Fibroblast of villous mesenchyme (primary cell): ENCODE results near the gene SLX4IP. TPM values are rescaled to one million over a fixed set of nuclear protein-coding genes. Genes with fewer than 3 reads are reported as not detected.

Source experiments
- DNase-seq: peaks from one replicate; pipeline ENCODE4 v3.0.0-alpha.2; 2010; ENCODE audit warnings: low read depth
- H3K4me3 ChIP-seq: 2 replicates; pipeline ENCODE4 v1.5.1; 2011; ENCODE audit warnings: low read depth, mild to moderate bottlenecking, low read length
- CTCF ChIP-seq: IDR thresholded peaks from 2 replicates; pipeline ENCODE4 v1.5.1; 2012; ENCODE audit warnings: low read depth, mild to moderate bottlenecking, low read length; ENCODE audit not compliant: insufficient read depth
- total RNA-seq: library from RNA; depleted of rRNA; stranded (reverse); fragments of >200 nt; gene quantifications from 2 replicates; pipeline ENCODE4 v1.2.3, GENCODE V29; 2012

SLX4IP gene
- total RNA-seq, 1 donor = 5.6 TPM

- no peak for TF ChIP-seq CTCF
- H3K4me3 ChIP-seq = no peak overlapping the region
- DNase-seq = no peak
These were observed 32.0 kb upstream of the SLX4IP start for GRCh38 chr20:10402938-10403608.

GRCh38 chr20:10404023-10404628 is 31.0 kb upstream of the SLX4IP start:
- no peak for TF ChIP-seq CTCF
- no peak for DNase-seq

GRCh38 chr20:10404959-10405530 is 30.1 kb upstream of the SLX4IP start:
- no peak overlapping the region for H3K4me3 ChIP-seq
- TF ChIP-seq CTCF = no peak
- DNase-seq = no peak

More at GRCh38 chr20:10404023-10404628, 31.0 kb upstream of the SLX4IP start:
- no peak overlapping the region for H3K4me3 ChIP-seq

- H3K4me3 ChIP-seq = no peak overlapping the region
- DNase-seq = no peak
- no peak for TF ChIP-seq CTCF
These were observed 26.8 kb upstream of the SLX4IP start for GRCh38 chr20:10408108-10408813.

GRCh38 chr20:10411673-10412072 is 23.4 kb upstream of the SLX4IP start:
- no peak for TF ChIP-seq CTCF
- no peak for DNase-seq

GRCh38 chr20:10412591-10413408 is 22.3 kb upstream of the SLX4IP start:
- DNase-seq = no peak
- no peak overlapping the region for H3K4me3 ChIP-seq
- no peak for TF ChIP-seq CTCF

More at GRCh38 chr20:10411673-10412072, 23.4 kb upstream of the SLX4IP start:
- no peak overlapping the region for H3K4me3 ChIP-seq
